Cardiac septum (tissue), 1 donor: Measurements from ENCODE around the gene KCNJ18. TPM values are rescaled to one million over a fixed set of nuclear protein-coding genes. Genes with fewer than 3 reads are reported as not detected.
A peak's percentile ranks its signal among the peaks of the same experiment; 100 is the strongest.
"Not testable (repeated sequence)": the region's sequence is repeated elsewhere in the genome, so short reads cannot be mapped to it uniquely, and the experiment has no call there.

ENCODE experiments used
- DNase-seq: peaks from one replicate; pipeline ENCODE4 v3.0.0-alpha.2; 2020; ENCODE audit warnings: low spot score
- intact Hi-C: fragments of 100-400 bp; cut with DNase I; formaldehyde crosslinking; loops from one replicate; pipeline ENCODE4 v1.14.0; 2022
- total RNA-seq: library from RNA; stranded (reverse); fragmentation: NEBNext Ultra II Directional; extraction: Animal tissue kit (Norgen Biotek cat#: 25700); gene quantifications from one replicate; pipeline ENCODE4 v1.2.1, GENCODE V29; 2021
- donor health status: DM: no; HTN: no; CAD: no.

KCNJ18 gene
- total RNA-seq, 1 donor from 2014 or later: not detected

DNA sequence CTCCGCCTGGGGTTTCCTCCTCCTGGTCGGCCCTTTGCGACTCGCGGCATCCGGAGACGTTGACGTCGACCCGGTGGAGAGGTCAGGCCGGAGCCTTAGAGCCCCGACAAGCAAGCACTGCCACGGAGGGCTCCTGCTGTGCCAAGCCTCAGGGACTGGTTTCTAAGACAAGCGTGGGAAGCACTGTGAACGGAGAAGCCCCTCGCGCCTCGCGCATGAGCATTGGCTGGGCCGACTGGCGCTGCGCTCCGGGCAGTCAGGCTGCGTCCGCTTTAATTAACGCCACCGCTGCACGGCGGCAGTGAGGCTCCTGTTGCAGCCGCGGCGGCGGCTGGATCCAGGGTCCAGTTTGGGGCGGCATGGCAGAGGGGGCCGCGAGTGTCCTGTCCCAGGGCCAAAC lies 10.2 kb upstream of the KCNJ18 start:
- intact Hi-C loops: not testable (repeated sequence)
- DNase-seq: peak; percentile 36

DNA sequence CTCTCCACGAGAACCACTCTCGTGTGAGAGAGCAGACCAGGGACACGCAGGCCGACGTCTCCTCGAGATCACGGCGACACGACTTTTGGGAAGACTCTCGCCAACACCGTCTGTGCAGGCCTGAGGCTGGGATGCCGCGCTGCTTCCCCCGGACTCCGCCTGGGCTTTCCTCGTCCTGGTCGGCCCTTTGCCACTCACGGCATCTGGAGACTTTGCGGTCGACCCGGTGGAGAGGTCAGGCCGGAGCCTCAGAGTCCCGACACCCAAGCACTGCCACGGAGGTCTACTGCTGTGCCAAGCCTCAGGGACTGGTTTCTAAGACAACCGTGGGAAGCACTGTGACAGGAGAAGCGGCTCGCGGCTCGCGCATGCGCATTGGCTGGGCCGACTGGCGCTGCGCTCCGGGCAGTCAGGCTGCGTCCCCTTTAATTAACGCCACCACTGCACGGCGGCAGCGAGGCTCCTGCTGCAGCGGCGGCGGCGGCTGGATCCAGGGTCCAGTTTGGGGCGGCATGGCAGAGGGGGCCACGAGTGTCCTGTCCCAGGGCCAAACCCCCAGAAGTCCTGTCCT lies 9.1 kb upstream of the KCNJ18 start:
- intact Hi-C loops, DNase-seq: not testable (repeated sequence)

GRCh38 chr17:21683897-21684296 lies 8.4 kb upstream of the KCNJ18 start:
- peak; percentile 12 for DNase-seq
- intact Hi-C loops: not testable (repeated sequence)

DNA sequence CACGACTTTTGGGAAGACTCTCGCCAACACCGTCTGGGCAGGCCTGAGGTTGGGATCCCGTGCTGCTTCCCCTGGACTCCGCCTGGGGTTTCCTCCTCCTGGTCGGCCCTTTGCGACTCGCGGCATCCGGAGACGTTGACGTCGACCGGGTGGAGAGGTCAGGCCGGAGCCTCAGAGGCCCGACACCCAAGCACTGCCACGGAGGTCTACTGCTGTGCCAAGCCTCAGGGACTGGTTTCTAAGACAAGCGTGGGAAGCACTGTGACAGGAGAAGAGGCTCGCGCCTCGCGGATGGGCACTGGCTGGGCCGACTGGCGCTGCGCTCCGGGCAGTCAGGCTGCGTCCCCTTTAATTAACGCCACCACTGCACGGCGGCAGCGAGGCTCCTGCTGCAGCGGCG lies 7.9 kb upstream of the KCNJ18 start:
- intact Hi-C loops, DNase-seq: not testable (repeated sequence)

DNA sequence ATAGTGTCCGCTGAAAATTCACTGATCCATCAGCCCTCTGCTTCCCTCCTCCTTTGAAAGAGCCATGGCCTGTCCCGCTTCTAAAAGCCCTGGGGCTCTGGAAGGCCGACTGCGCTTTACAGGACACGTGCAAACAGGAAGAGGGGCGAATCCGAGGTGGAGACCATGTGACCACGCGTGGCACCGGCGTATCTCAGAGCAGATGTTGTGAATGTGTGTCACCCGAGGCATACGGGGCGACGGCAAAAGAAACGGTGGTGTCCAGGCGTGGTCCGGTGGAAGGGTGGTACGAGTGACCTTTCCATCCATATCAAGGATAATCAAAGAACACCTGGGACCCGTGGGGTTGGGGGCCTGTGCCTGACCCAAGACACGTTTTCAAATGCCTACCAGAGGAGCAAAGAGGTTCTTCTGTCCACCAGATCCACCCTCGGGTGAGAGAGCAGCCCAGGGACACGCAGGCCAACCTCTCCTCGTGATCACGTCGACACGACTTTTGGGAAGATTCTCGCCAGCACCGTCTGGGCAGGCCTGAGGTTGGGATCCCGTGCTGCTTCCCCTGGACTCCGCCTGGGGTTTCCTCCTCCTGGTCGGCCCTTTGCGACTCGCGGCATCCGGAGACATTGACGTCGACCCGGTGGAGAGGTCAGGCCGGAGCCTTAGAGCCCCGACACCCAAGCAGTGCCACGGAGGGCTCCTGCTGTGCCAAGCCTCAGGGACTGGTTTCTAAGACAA lies 7.1 kb upstream of the KCNJ18 start:
- intact Hi-C loops: loop anchor here (5.0 kb wide), 1 partner anchor 283 kb away; no protein-coding TSS in a partner anchor
- not testable (repeated sequence) for DNase-seq

DNA sequence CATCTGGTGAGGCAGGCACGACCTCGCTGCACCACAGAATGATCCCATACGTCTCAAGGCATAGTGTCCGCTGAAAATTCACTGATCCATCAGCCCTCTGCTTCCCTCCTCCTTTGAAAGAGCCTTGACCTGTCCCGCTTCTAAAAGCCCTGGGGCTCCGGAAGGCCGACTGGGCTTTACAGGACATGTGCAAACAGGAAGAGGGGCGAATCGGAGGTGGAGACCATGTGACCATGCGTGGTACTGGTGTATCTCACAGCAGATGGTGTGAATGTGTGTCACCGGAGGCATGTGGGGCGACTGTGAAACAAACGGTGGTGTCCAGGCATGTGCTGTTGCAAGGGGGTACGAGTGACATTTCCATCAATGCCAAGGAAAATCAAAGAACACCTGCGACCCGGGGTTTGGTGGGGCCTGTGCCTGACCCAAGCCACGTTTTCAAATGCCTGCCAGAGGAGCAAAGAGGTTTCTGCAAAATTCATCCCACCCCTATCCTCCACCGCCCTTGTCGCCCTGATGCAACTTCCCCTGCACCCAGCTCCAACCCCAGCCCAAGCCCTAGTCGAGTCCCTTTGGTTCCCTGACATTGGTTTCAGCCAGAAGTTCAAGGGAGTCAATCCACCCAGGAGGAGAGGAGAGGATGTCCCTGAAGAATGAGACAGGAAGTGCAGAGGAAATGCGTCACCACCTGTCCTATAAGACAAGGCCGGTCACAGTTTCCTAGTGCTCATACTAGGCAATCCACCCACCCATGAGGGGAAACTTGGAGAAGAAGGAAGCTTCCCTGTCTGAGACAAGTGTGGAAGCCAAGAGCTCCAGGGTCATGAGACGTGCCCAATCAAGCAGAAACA lies 5.9 kb upstream of the KCNJ18 start:
- intact Hi-C loops: loop anchor here (5.0 kb wide), 1 partner anchor 284 kb away; no protein-coding TSS in a partner anchor
- no peak for DNase-seq

GRCh38 chr17:21687136-21687953 lies 5.0 kb upstream of the KCNJ18 start:
- no peak for DNase-seq
- intact Hi-C loops: loop anchor here (5.0 kb wide), 1 partner anchor 285 kb away; no protein-coding TSS in a partner anchor

- intact Hi-C loops: loop anchor here (5.0 kb wide), 1 partner anchor 286 kb away; no protein-coding TSS in a partner anchor
- no peak for DNase-seq
These were observed 3.9 kb upstream of the KCNJ18 start for GRCh38 chr17:21688293-21688949.

GRCh38 chr17:21689604-21690003 lies 2.7 kb upstream of the KCNJ18 start:
- DNase-seq: no peak
- intact Hi-C loops: loop anchor here (5.0 kb wide), 1 partner anchor 287 kb away; no protein-coding TSS in a partner anchor

- not testable (repeated sequence) for DNase-seq
These were observed 1.5 kb upstream of the KCNJ18 start for GRCh38 chr17:21690811-21691210.

DNA sequence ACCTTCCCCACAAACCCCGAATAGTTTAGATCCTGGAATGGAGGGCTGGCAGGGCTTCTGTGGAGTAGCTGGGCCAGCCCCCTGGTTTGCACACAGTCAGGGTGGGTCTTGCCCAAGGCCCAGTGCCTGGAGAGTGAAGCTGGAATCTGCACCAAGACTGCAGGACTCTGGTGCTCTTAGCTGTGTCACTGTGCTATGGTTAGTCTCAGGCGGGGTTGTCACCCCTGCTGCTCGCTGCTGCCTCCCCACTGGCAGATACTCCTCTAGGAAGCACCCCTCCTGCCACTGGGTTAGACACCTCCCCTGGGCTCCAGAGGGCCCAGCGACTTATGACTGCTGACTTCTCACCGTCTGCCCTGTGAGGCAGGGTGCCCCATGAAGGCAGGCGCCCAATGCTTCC lies 842 bp upstream of the KCNJ18 start:
- intact Hi-C loops, DNase-seq: not testable (repeated sequence)

More at GRCh38 chr17:21690811-21691210, 1.5 kb upstream of the KCNJ18 start:
- intact Hi-C loops: not testable (repeated sequence)

- intact Hi-C loops, DNase-seq: not testable (repeated sequence)
These were observed 362 bp downstream of the KCNJ18 start for GRCh38 chr17:21692704-21693065.

DNA sequence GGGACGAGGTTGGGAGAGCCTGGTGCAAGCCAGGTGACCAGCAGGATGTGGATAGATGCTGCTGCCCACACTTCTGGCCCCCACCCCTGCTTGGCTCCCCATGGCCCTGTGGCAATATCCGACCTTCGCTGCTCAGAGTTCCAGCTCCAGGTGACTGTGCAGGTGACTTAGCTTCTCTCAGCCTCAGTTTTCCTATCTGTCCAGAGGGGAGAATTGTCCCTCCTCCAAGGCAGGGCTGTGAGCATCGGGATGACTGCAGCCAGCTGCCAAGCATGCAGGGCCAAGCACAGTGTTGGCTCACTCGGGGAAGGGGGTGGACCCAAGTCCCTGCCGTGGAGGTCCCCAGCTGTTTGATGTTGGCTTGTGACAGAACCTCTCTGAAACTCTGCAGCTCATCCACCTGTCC lies 1.1 kb downstream of the KCNJ18 start:
- DNase-seq, intact Hi-C loops: not testable (repeated sequence)

DNA sequence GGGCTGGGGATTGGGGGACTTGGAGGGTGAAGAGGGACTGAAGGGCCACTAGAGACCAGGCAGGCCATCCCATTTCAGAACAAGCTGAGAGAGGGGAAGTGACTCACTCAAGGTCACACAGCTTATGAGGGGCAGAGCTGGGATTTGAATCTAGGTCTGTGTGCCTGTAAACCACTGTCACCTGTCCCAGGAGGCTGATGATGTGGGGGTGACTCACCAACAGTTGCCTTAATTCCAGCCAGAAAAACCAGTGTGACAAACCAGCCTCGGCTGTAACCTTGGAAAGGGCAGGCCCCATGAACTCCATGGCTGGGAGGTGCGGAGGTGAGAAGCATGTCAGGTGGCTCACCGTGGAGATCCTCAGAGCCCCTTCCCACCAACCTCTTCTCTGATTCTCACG lies 1.6 kb downstream of the KCNJ18 start:
- intact Hi-C loops, DNase-seq: not testable (repeated sequence)

DNA sequence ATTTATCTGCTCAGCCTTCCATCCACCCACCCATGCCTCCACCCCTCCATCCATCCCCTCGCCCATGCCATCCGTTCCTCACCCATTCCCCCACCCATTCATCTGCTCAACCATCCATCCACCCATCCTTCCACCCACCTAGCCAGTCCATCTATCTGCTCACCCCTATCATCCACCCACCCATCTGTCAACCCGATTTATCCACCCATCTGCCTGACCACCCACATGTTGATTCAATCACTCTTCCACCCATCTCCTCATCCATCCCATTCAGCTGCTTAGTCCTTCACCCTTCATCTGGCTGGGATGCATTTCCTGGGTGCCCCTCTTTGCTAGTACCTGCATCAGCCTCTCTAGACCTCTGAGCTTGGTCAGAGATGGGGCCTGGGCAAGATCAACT lies 3.9 kb downstream of the KCNJ18 start:
- DNase-seq, intact Hi-C loops: not testable (repeated sequence)

DNA sequence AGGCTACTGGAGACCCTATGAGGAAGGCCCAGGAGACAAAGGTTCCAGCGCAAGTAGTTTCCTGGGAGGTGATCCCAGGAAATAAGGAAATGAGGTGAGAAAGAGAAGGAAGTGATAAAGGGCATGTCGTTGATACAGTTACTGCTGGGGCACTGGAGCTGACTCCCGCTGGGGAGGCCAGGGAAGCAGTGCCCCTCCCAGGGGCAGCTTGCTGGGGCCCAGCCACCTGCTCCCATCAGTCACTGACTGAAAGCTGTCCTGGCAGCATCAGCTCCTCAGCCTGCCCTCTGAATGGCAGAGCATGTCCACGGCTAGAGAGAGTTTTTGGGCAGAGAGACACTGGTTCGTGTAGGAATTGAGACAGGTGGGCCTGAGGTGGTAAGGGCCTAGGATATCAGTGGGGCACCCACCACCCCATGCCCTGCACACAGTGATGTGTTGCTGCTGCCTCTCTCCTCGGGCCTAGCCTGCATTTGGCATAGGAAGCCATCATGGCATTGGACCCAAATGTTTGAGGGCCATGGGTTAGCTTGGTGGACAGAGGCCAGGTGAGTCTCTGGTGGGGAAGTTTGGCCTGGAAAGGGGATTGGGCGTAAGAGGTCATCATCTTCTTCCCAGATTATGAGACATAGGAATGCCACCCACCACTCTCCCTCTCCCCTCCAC lies 4.7 kb downstream of the KCNJ18 start:
- intact Hi-C loops, DNase-seq: not testable (repeated sequence)

- DNase-seq, intact Hi-C loops: not testable (repeated sequence)
These were observed 5.2 kb downstream of the KCNJ18 start for GRCh38 chr17:21697508-21697860.

- not testable (repeated sequence) for DNase-seq
These were observed 6.2 kb downstream of the KCNJ18 start for GRCh38 chr17:21698437-21699075.

More at GRCh38 chr17:21698437-21699075, 6.2 kb downstream of the KCNJ18 start:
- intact Hi-C loops: not testable (repeated sequence)
